Activated T-helper 9 cell treated with anti-CD3 and anti-CD28 coated beads, Interleukin-2, amount 50 U/mL, for 16 hours (primary cell): ENCODE results near the gene TFPI.
"Not testable (repeated sequence)": the region's sequence is repeated elsewhere in the genome, so short reads cannot be mapped to it uniquely, and the experiment has no call there.

Experiments used
- DNase-seq: peaks from one replicate; pipeline ENCODE4 v3.0.0-alpha.2; 2020; ENCODE audit warnings: low read depth

TFPI gene

DNA sequence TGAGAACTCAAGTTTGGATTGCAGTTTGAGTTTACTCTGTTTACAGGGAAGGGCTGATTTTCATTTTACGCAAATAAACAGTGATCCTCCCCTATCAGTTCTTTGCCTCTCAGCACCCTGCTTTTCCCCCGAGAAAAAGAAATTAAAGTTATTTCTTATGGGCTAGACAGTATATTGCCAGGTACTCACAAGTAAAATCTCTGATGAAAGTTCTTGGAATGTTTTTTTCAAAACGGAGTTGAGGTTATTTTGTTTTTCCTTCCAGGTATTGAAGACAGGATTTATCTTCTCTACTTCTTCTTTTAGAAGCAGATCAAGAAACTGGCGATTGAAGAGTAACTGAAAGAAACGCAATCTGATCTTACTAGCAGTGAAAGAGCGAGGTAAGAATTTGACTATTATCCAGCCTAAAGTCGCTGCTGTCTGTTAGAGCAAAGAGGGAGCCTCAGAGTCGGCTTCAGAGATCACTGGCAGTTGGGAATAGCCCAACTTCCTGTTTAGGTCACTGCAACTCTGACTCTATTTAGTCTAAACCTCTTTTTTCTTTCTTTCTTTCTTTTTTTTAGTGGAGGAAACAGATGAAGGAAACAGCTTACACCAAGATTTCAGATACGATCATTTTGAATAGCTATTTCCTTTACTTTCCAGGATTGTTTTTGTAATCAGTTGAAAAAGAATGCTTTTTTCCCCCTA lies at the start of gene TFPI:
Gene TFPI, minus strand, starts transcription at position 425 of the 693 bp plus-strand sequence. CDS start 50,667 bp downstream, outside the sequence.
- no peak for DNase-seq

GRCh38 chr2:187594801-187595200 lies 40.6 kb upstream of the TFPI start:
- no peak for DNase-seq

- DNase-seq = no peak
Observed at GRCh38 chr2:187593697-187594096, 39.5 kb upstream of the TFPI start.

DNA sequence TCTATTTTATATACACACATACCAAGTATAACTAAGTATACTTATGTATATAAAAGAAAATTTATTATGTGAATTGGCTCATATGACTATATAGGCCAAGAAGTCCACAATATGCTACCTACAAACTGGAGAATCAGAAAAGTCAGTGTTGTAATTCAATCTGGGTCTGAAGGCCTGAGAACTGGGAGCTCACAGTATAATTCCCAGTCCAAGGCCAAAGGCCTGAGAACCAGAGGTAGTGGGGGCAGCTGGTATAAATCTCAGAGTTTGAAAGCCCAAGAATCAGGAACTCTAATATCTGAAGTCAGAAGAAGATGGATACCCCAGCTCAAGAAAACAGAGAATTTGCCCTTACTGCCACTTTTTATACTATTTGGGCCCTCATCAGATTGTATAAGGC lies 38.9 kb upstream of the TFPI start:
- DNase-seq = no peak

DNA sequence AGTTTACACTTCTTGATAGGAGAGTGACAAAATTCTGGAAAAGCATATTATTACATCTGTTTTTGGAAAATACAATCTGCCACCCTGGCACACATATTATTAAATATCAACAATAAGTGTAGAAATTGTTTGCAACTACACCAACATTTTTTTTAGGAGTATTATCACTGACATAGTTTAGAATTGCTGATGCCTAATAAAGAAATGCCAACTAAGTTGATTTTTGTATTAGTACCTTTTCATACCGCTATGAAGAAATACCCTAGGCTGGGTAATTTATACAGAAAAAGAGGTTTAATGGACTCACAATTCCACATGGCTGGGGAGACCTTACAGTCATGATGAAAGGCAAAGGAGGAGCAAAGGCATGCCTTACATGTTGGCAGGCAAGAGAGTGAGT lies 35.9 kb upstream of the TFPI start:
- no peak for DNase-seq

GRCh38 chr2:187586011-187586641 lies 31.9 kb upstream of the TFPI start:
- no peak for DNase-seq

GRCh38 chr2:187581125-187581896 lies 27.1 kb upstream of the TFPI start:
- DNase-seq = no peak

DNA sequence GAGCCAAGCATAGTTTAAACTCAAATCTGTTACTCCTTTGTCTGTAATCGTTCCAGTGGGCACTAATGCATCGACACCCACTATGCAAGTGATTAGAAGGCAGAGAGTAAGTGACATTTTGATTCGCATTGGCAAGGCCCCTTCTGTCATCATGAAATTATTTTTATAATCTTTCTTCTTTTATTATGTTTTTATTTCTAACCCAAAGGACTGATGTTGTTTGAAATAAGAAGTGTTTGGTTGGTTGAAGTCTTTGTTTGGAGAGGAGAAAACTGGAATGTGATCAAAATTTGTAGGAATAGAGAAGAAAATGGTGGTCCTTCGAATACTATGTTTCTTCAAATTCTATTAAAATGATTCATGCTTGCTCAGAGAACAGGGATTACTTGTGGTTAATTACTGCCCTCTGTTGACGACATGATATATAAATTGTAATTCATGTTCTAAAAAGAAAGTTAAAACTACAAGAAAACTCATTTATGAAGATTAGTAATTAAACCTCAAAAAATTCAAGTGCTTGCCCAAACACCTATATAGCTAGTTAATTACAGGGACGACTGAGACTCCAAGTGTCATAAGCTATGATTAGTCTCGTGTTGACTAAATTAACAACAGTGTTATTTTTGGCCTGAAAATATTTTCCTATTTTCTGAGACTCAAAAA lies 26.4 kb upstream of the TFPI start:
- DNase-seq = no peak

DNA sequence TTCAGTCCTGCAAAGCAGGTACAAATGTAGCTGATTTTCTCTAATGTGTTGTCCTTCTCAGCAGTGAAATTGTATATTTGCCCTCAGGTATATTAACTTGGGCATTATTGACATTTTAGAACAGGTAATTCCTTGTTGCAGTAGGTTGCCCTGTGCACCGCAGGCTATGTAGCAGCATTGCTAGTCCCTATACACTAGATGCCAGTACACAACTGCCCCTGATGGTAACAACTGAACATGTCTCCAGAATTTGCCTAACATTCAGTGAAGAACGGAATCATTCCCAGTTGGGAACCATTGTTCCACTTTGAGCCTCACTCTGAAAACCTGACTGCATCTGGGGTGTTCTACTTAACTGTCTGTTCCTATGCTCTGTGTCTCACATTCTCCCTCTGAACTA lies 23.1 kb upstream of the TFPI start:
- DNase-seq = no peak

DNA sequence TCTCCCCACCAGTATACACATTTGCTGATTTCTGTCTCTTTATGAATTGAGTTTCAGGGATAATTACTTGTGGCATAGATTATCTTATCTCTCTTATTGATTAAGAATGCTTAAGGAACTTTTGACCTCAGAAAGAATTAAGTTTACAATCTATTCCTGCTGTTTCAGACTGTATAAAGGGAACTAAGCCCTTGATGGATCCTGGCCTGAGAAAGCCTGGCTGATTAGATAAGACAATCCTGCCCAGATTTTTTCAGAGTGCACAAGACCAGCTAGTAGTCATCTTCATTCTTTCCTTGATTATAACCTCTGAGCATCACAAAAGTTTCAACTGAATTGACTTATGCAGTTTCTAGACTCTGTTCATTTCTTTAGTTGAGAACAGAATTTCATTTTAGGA lies 22.7 kb upstream of the TFPI start:
- no peak for DNase-seq

GRCh38 chr2:187575751-187576067 lies 21.5 kb upstream of the TFPI start:
- DNase-seq = no peak

DNA sequence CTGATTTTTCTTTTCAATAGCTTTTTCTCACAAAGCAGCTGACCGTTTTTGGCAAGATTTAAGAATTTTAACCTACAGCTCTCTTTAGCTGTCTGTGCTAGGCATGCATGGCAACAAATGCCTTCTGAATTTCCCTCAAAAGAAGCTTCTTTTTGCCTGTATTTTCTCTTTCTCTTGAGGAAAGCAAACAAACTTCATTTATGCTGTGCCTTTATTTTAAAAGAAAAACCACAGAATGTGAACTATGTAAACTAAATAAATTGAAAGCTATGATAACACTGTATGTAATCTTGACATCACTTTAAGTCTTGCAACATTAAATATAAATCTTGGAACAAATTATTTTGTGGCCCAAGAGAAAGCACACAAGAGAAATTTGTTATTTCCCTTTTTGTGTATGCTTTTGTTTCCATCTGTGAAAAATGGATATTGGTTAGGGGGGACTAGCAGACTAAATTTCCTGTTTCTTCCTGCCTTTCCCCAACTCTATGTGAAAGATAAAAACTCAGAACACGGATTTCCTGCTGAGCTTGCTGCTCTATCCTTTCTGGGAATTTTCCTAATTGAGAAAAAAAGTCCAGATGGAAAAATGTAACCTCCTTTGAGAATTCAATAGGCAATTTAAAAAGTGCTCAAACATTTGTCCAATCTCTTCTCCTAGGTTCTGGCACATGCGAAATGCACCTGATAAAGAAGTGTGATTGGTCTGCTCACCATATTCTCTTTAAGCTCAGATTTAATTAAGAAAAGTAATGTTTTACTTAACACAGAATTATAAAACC lies 20.9 kb upstream of the TFPI start:
- no peak for DNase-seq

DNA sequence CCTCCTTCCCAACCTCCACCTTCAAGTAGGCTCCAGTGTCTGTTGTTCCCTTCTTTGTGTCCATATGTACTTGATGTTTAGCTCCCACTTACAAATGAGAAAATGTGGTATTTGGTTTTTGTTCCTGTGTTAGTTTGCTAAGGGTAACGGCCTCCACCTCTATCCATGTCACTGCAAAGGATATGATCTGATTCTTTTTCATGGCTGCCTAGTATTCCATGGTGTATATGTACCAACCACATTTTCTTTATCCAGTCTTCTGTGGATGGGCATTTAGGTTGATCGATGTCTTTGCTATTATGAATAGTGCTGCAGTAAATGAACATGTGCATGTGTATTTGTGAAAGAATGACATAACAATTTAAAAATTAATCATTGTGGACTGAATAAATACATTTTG lies 19.5 kb upstream of the TFPI start:
- DNase-seq = no peak

- DNase-seq = not testable (repeated sequence)
Observed at GRCh38 chr2:187571996-187572395, 17.8 kb upstream of the TFPI start.

- DNase-seq = no peak
Observed at GRCh38 chr2:187569571-187569970, 15.3 kb upstream of the TFPI start.

GRCh38 chr2:187569042-187569441 lies 14.8 kb upstream of the TFPI start:
- no peak for DNase-seq

DNA sequence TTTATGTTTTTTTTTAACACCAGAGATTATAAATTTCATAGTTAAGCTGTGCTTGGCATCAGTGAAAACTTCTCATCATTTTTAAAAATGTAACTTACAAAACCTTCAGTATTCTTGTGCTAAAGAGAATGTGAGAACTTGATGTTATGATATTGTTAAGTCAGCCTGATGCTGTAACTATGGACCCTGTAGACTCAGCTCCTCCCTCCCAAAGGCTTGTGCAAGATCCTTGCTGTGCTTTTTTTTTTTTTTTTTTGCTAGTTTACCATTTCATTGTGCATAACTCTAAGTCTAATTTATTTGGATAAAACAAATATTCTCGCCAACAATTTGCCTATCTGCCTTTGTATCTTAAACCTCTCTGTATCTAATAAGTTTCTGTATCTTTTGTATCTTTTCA lies 12.9 kb upstream of the TFPI start:
- DNase-seq = no peak

- no peak for DNase-seq
Observed at GRCh38 chr2:187566712-187567111, 12.5 kb upstream of the TFPI start.

DNA sequence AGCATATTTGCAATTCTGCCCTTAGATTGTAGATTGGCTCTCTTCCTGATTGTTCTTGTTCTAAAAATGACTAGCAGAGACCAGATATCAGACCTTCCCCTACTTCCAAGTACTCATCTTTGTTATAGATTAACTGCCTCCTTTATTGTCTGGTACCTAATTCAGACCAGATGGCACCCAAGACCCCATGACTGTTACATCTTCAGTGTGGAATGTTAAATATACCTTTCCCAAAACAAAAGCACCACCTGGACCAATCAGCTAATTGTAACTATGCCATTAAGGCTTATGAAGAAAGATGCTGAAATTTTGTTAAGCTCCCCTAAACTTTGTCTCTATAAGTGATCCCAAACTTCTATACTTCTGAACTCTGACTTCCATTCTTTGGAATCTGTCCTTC lies 12.0 kb upstream of the TFPI start:
- no peak for DNase-seq

- not testable (repeated sequence) for DNase-seq
Observed at GRCh38 chr2:187565618-187566017, 11.4 kb upstream of the TFPI start.

DNA sequence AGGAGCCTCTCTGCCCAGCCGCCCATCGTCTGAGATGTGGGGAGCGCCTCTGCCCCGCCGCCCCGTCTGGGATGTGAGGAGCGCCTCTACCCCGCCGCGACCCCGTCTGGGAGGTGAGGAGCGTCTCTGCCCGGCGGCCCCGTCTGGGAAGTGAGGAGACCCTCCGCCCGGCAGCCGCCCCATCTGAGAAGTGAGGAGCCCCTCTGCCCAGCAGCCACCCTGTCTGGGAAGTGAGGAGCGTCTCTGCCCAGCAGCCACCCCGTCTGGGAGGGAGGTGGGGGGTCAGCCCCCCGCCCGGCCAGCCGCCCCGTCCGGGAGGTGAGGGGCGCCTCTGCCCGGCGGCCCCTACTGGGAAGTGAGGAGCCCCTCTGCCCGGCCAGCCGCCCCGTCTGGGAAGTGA lies 2.3 kb upstream of the TFPI start:
- DNase-seq = not testable (repeated sequence)

GRCh38 chr2:187554704-187555082 lies 458 bp upstream of the TFPI start:
- no peak for DNase-seq
